ENCODE results near the gene ANXA7.
"Not testable (repeated sequence)": the region's sequence is repeated elsewhere in the genome, so short reads cannot be mapped to it uniquely, and the experiment has no call there.

ANXA7 gene

GRCh38 chr10:73424478-73424877, 10.6 kb upstream of the ANXA7 start:
- FAIRE-seq (no peak), DNase-seq (ENCODE audit: insufficient read length, low spot score) (no peak)
- TF ChIP-seq POLR2A (IDR thresholded peaks at IDR 0.05; ENCODE audit: low read depth, low read length), result no peak

- TF ChIP-seq POLR2A (IDR thresholded peaks at IDR 0.05; ENCODE audit: low read depth, low read length), result no peak
- DNase-seq (ENCODE audit: insufficient read length, low spot score) (no peak), FAIRE-seq (no peak)
Measured at GRCh38 chr10:73423309-73423708, 9.5 kb upstream of the ANXA7 start.

GRCh38 chr10:73416571-73416970, 2.7 kb upstream of the ANXA7 start:
- FAIRE-seq (no peak), DNase-seq (ENCODE audit: insufficient read length, low spot score) (no peak)
- TF ChIP-seq POLR2A (IDR thresholded peaks at IDR 0.05; ENCODE audit: low read depth, low read length), result no peak

GRCh38 chr10:73414230-73414945, 530 bp upstream of the ANXA7 start:
- FAIRE-seq, result no peak
- TF ChIP-seq POLR2A (IDR thresholded peaks at IDR 0.05; ENCODE audit: low read depth, low read length), result no peak
- DNase-seq (ENCODE audit: insufficient read length, low spot score), result no peak

GRCh38 chr10:73413108-73413527, 740 bp downstream of the ANXA7 start:
- FAIRE-seq, result no peak
- no peak for TF ChIP-seq POLR2A (IDR thresholded peaks at IDR 0.05; ENCODE audit: low read depth, low read length)
- peak; percentile 36 for DNase-seq (ENCODE audit: insufficient read length, low spot score)

GRCh38 chr10:73410897-73411296, 3.0 kb downstream of the ANXA7 start:
- no peak for TF ChIP-seq POLR2A (IDR thresholded peaks at IDR 0.05; ENCODE audit: low read depth, low read length)
- no peak for FAIRE-seq

GRCh38 chr10:73408978-73409521, 4.8 kb downstream of the ANXA7 start:
- FAIRE-seq (peak; percentile 33), DNase-seq (ENCODE audit: insufficient read length, low spot score) (no peak)
- TF ChIP-seq POLR2A (IDR thresholded peaks at IDR 0.05; ENCODE audit: low read depth, low read length), result no peak

More at GRCh38 chr10:73410897-73411296, 3.0 kb downstream of the ANXA7 start:
- no peak for DNase-seq (ENCODE audit: insufficient read length, low spot score)

- no peak for TF ChIP-seq POLR2A (IDR thresholded peaks at IDR 0.05; ENCODE audit: low read depth, low read length)
- no peak for DNase-seq (ENCODE audit: insufficient read length, low spot score)
- FAIRE-seq, result peak; percentile 78
Measured at GRCh38 chr10:73408061-73408460, 5.8 kb downstream of the ANXA7 start.

GRCh38 chr10:73407495-73407894, 6.4 kb downstream of the ANXA7 start:
- DNase-seq (ENCODE audit: insufficient read length, low spot score) (no peak), FAIRE-seq (no peak)
- TF ChIP-seq POLR2A (IDR thresholded peaks at IDR 0.05; ENCODE audit: low read depth, low read length), result no peak

GRCh38 chr10:73406846-73407245, 7.0 kb downstream of the ANXA7 start:
- FAIRE-seq (peak; percentile 52), DNase-seq (ENCODE audit: insufficient read length, low spot score) (no peak)
- no peak for TF ChIP-seq POLR2A (IDR thresholded peaks at IDR 0.05; ENCODE audit: low read depth, low read length)

- DNase-seq (ENCODE audit: insufficient read length, low spot score), result no peak
- TF ChIP-seq POLR2A (IDR thresholded peaks at IDR 0.05; ENCODE audit: low read depth, low read length), result no peak
- no peak for FAIRE-seq
Measured at GRCh38 chr10:73405556-73405955, 8.3 kb downstream of the ANXA7 start.

- TF ChIP-seq POLR2A (IDR thresholded peaks at IDR 0.05; ENCODE audit: low read depth, low read length), result no peak
- DNase-seq (ENCODE audit: insufficient read length, low spot score) (no peak), FAIRE-seq (no peak)
Measured at GRCh38 chr10:73404690-73405089, 9.2 kb downstream of the ANXA7 start.

GRCh38 chr10:73401636-73402035, 12.2 kb downstream of the ANXA7 start:
- no peak for FAIRE-seq
- no peak for TF ChIP-seq POLR2A (IDR thresholded peaks at IDR 0.05; ENCODE audit: low read depth, low read length)

GRCh38 chr10:73399063-73399462, 14.8 kb downstream of the ANXA7 start:
- no peak for FAIRE-seq
- DNase-seq (ENCODE audit: insufficient read length, low spot score), result no peak
- TF ChIP-seq POLR2A (IDR thresholded peaks at IDR 0.05; ENCODE audit: low read depth, low read length), result no peak

More at GRCh38 chr10:73401636-73402035, 12.2 kb downstream of the ANXA7 start:
- DNase-seq (ENCODE audit: insufficient read length, low spot score), result no peak

- TF ChIP-seq POLR2A (IDR thresholded peaks at IDR 0.05; ENCODE audit: low read depth, low read length), result no peak
- no peak for DNase-seq (ENCODE audit: insufficient read length, low spot score)
- FAIRE-seq, result no peak
Measured at GRCh38 chr10:73398024-73398423, 15.8 kb downstream of the ANXA7 start.

- DNase-seq (ENCODE audit: insufficient read length, low spot score); FAIRE-seq: not testable (repeated sequence)
Measured at GRCh38 chr10:73394325-73394724, 19.5 kb downstream of the ANXA7 start.
